Ascending aorta (tissue), 2 donors: ENCODE results near the gene SHMT1. TPM values are rescaled to one million over a fixed set of nuclear protein-coding genes. Genes with fewer than 3 reads are reported as not detected.
"Not testable (repeated sequence)": the region's sequence is repeated elsewhere in the genome, so short reads cannot be mapped to it uniquely, and the experiment has no call there.

Experiments used
- DNase-seq, 2 donors: peaks; one replicate each; pipeline ENCODE4 v3.0.0-alpha.2; 2019; ENCODE audit warnings: low spot score in 2 of 2
- H3K27ac ChIP-seq, 2 donors: fragments of 200-600 bp; sonication (generic); one replicate each; pipeline ENCODE4 v1.5.1; 2016 to 2017; ENCODE audit warnings: mild to moderate bottlenecking in 1 of 2
- H3K27me3 ChIP-seq: fragments of 200-600 bp; sonication (generic); one replicate; pipeline ENCODE4 v1.5.1; 2017
- H3K36me3 ChIP-seq, 2 donors: fragments of 200-600 bp; sonication (generic); one replicate each; pipeline ENCODE4 v1.5.1; 2016
- H3K4me1 ChIP-seq, 2 donors: fragments of 200-600 bp; sonication (generic); one replicate each; pipeline ENCODE4 v1.5.1; 2016 to 2017; ENCODE audit warnings: mild to moderate bottlenecking in 1 of 2
- H3K4me3 ChIP-seq, 2 donors: fragments of 200-600 bp; sonication (generic); one replicate each; pipeline ENCODE4 v1.5.1; 2016 to 2017; ENCODE audit warnings: mild to moderate bottlenecking in 1 of 2
- H3K9me3 ChIP-seq, 2 donors: fragments of 200-600 bp; sonication (generic); one replicate each; pipeline ENCODE4 v1.5.1; 2016
- CTCF ChIP-seq, 3 experiments: fragments of 200-600 bp in 2 of 3; fragments of 450-650 bp in 1 of 3; sonication (generic) in 2 of 3; IDR thresholded peaks; one replicate each; pipeline ENCODE4 v1.5.1; 2016 to 2019; ENCODE audit warnings: antibody characterized with exemption in 3 of 3, mild to moderate bottlenecking in 1 of 3, moderate library complexity in 1 of 3
- intact Hi-C: fragments of 100-400 bp; cut with DNase I; formaldehyde crosslinking; loops from one replicate; pipeline ENCODE4 v1.15.1; 2023
- total RNA-seq: library from RNA; depleted of rRNA; stranded (reverse); fragments of >200 nt; gene quantifications from one replicate; pipeline ENCODE4 v1.1.0, GENCODE V29; 2016

SHMT1 gene
- total RNA-seq, 1 donor from 2014 or later = 16.7 TPM

DNA sequence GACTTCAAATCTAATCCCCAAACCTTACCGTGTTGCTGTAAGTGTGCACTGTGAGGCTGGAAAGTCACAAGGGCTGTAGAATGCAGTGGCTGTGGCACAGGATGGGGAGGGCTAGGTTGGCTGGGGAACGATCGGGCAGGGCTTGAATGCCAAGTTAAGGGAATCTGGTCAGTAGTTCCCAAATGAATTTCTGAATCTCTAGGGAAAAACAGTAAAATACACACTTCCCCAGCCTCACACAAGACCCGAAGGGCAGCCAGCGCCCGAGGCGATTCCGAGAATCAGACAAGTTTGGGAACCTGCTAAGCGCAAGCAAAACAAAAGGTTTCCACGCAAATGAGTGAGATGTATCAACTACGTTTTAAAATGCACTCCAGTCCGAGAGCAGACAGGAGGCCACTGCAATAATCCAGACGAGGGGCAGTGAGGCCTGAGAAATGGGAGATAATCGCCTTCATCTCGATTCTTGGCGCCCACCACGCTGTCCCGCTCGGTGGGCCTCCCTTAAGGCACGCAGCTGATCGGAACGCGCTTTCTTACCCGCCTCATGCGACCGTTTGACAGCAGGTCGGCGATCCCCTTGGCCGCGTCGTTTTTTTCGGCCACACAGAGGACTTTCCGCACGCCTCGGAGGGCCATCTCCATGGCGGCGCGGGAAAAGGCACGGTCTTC lies 49.2 kb downstream of the SHMT1 start:
- H3K4me3 ChIP-seq = peak overlapping the region; percentile 79 to 83
- no peak for TF ChIP-seq CTCF (IDR thresholded peaks at IDR 0.05)
- DNase-seq = no peak
- H3K4me1 ChIP-seq = peaks cover 9 to 46% of the 10 kb centered on the region in 2 donors
- no peaks in the 10 kb centered on the region for H3K27me3 ChIP-seq
- no peaks in the 10 kb centered on the region for H3K9me3 ChIP-seq
- peak overlapping the region; percentile 81 to 92 for H3K27ac ChIP-seq
- peaks cover 13 to 16% of the 10 kb centered on the region in 2 donors for H3K36me3 ChIP-seq
- intact Hi-C loops = loop anchor here (5.0 kb wide), 2 partner anchors 47 to 87 kb away; partner anchors contain the start of gene LLGL1

GRCh38 chr17:18309202-18309601 lies 54.1 kb downstream of the SHMT1 start:
- Histone ChIP-seq H3K9me3 (no peaks in the 10 kb centered on the region), H3K27ac (no peak overlapping the region), H3K4me3 (no peak overlapping the region), H3K4me1 (peaks cover 0 to 12% of the 10 kb centered on the region in 2 donors), H3K27me3 (no peaks in the 10 kb centered on the region), H3K36me3 (peaks cover 36 to 45% of the 10 kb centered on the region in 2 donors)
- DNase-seq = no peak
- TF ChIP-seq CTCF (IDR thresholded peaks at IDR 0.05) = no peak
- intact Hi-C loops = no loop called here

DNA sequence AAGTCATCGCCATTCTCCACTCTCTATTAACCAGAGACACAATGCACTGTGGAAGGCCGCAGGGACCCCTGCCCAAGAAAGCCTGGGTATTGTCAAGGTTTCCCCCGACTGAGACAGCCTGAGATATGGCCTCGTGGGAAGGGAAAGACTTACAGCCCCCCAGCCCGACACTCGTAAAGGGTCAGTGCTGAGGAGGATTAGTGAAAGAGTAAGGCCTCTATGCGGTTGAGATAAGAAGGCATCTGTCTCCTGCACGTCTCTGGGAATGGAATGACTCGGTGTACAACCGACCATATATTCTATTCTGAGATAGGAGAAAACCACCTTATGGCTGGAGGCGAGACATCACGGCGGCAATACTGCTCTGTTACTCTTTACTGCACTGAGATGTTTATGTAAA lies 60.1 kb downstream of the SHMT1 start:
- DNase-seq, H3K9me3 ChIP-seq, intact Hi-C loops, H3K4me3 ChIP-seq, H3K4me1 ChIP-seq, H3K27me3 ChIP-seq, H3K27ac ChIP-seq: not testable (repeated sequence)
- H3K36me3 ChIP-seq = peaks cover 90% of the 10 kb centered on the region in 2 donors

- intact Hi-C loops = no loop called here
These were observed 62.4 kb downstream of the SHMT1 start for GRCh38 chr17:18300725-18301480.

GRCh38 chr17:18298061-18298460 lies 65.3 kb downstream of the SHMT1 start:
- H3K4me1 ChIP-seq, DNase-seq, intact Hi-C loops, H3K4me3 ChIP-seq, H3K27me3 ChIP-seq, H3K9me3 ChIP-seq, H3K27ac ChIP-seq: not testable (repeated sequence)
- peaks cover 64% of the 10 kb centered on the region in 2 donors for H3K36me3 ChIP-seq

More at GRCh38 chr17:18300725-18301480, 62.4 kb downstream of the SHMT1 start:
- no peaks in the 10 kb centered on the region for H3K27me3 ChIP-seq
- DNase-seq = no peak
- H3K36me3 ChIP-seq = peaks cover 74 to 75% of the 10 kb centered on the region in 2 donors
- no peak overlapping the region for H3K27ac ChIP-seq
- H3K9me3 ChIP-seq = no peaks in the 10 kb centered on the region
- no peaks in the 10 kb centered on the region for H3K4me1 ChIP-seq
- no peak overlapping the region for H3K4me3 ChIP-seq
- no peak for TF ChIP-seq CTCF (IDR thresholded peaks at IDR 0.05)

GRCh38 chr17:18291718-18292540 lies 71.4 kb downstream of the SHMT1 start:
- Histone ChIP-seq H3K4me1 (no peaks in the 10 kb centered on the region), H3K9me3 (no peaks in the 10 kb centered on the region), H3K36me3 (peaks cover 62 to 72% of the 10 kb centered on the region in 2 donors), H3K27me3 (no peaks in the 10 kb centered on the region), H3K4me3 (no peak overlapping the region), H3K27ac (no peak overlapping the region)
- intact Hi-C loops = no loop called here
- no peak for TF ChIP-seq CTCF (IDR thresholded peaks at IDR 0.05)
- DNase-seq = no peak
